Caco-2 (cell line): Measurements from ENCODE around the gene PCNX3. TPM values are rescaled to one million over a fixed set of nuclear protein-coding genes. Genes with fewer than 3 reads are reported as not detected.

ENCODE experiments used
- BruUV-seq: library from RNA; stranded (reverse); fragments of 400-500 nt; replicated peaks from 2 replicates; lab custom pipeline; 2021; lab: Mats Ljungman, UMichigan
- CTCF ChIA-PET: fragments of 300-600 bp; sonication (Branson Sonifier 250); formaldehyde crosslinking; loops from one replicate; lab custom pipeline; 2022; ENCODE audit warnings: antibody characterized with exemption; lab: Charles Lee
- POLR2A ChIA-PET: fragments of 300-600 bp; sonication (Branson Sonifier 250); formaldehyde crosslinking; loops from one replicate; lab custom pipeline; 2022; ENCODE audit warnings: antibody characterized with exemption; lab: Charles Lee
- DNase-seq, 2 experiments: peaks; one replicate each; pipeline versions ENCODE4 v3.0.0 to v3.0.0-alpha.2; 2020 to 2022
- H3K27me3 ChIP-seq: replicated peaks from 2 replicates; pipeline ENCODE4 v1.6.0; 2011; ENCODE audit warnings: low read length; ENCODE audit not compliant: control insufficient read depth, insufficient read depth
- H3K36me3 ChIP-seq: 2 replicates; pipeline ENCODE4 v1.5.1; 2011; ENCODE audit warnings: low read length; ENCODE audit not compliant: control insufficient read depth, insufficient read depth
- H3K4me1 ChIP-seq: fragments of 250-450 bp; sonication (Bioruptor Pico); 2 replicates; pipeline ENCODE4 v1.5.1; 2020; ENCODE audit warnings: mild to moderate bottlenecking
- H3K4me3 ChIP-seq: 2 replicates; pipeline ENCODE4 v1.5.1; 2011; ENCODE audit warnings: low read depth, mild to moderate bottlenecking, control low read depth, low read length
- H3K9me3 ChIP-seq: fragments of 250-450 bp; sonication (Bioruptor Pico); 2 replicates; pipeline ENCODE4 v1.5.1; 2020; ENCODE audit warnings: mild to moderate bottlenecking, moderate library complexity
- H3K27ac Mint-ChIP-seq: one replicate; pipeline ENCODE4 v1.8.0; 2022; ENCODE audit warnings: mixed read lengths; ENCODE audit not compliant: unreplicated experiment
- H3K27me3 Mint-ChIP-seq: one replicate; pipeline ENCODE4 v1.8.0; 2022; ENCODE audit warnings: mixed read lengths; ENCODE audit not compliant: insufficient read depth, unreplicated experiment
- H3K36me3 Mint-ChIP-seq: one replicate; pipeline ENCODE4 v1.8.0; 2022; ENCODE audit warnings: mild to moderate bottlenecking, mixed read lengths; ENCODE audit not compliant: insufficient read depth, unreplicated experiment
- H3K4me1 Mint-ChIP-seq: one replicate; pipeline ENCODE4 v1.8.0; 2022; ENCODE audit warnings: low read depth, mixed read lengths; ENCODE audit not compliant: unreplicated experiment
- H3K4me3 Mint-ChIP-seq: one replicate; pipeline ENCODE4 v1.8.0; 2022; ENCODE audit warnings: mild to moderate bottlenecking, moderate library complexity, mixed read lengths; ENCODE audit not compliant: unreplicated experiment
- H3K9me3 Mint-ChIP-seq: one replicate; pipeline ENCODE4 v1.8.0; 2022; ENCODE audit warnings: mixed read lengths; ENCODE audit not compliant: unreplicated experiment
- intact Hi-C: fragments of 100-400 bp; cut with micrococcal nuclease; formaldehyde crosslinking; loops from one replicate; pipeline ENCODE4 v1.10.0; 2022; ENCODE audit not compliant: unreplicated experiment
- total RNA-seq: library from RNA; stranded (reverse); gene quantifications from 2 replicates; pipeline ENCODE4 v1.2.3, GENCODE V29; 2022
- TF ChIP-seq, protein P1 (sequence below), 2 experiments: fragments of 200-600 bp in 1 of 2; IDR thresholded peaks; 1 replicate in 1 of 2; 2 replicates in 1 of 2; pipeline versions ENCODE4 v1.5.1 to v1.8.0; 2011 to 2022; ENCODE audit warnings: antibody characterized with exemption in 1 of 2, control low read depth in 1 of 2, inconsistent platforms in 1 of 2, low read depth in 1 of 2, low read length in 1 of 2, mild to moderate bottlenecking in 1 of 2, moderate library complexity in 1 of 2; ENCODE audit not compliant: insufficient read depth in 1 of 2, severe bottlenecking in 1 of 2, unreplicated experiment in 1 of 2

PCNX3 gene
- total RNA-seq, 1 experiment from 2014 or later: 52.7 TPM

DNA sequence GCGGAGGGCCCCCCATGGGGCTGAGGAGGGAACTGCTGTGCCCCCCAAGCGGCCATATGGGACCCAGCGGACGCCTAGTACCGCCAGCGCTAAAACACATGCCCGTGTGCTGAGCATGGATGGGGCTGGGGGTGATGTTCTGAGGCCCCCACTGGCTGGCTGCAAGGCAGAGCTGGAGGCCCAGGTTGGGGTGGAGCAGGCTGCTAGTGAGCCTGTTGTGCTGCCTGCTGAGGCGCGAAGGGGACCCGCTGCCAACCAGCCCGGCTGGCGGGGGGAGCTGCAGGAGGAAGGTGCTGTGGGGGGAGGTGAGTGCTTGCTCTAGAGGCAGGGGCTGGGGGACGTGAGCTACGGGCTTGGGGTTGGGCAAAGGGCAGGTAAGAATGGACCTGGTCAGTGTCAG is 3.2 kb downstream of the PCNX3 start:
- no peak overlapping the region for H3K27ac Mint-ChIP-seq

DNA sequence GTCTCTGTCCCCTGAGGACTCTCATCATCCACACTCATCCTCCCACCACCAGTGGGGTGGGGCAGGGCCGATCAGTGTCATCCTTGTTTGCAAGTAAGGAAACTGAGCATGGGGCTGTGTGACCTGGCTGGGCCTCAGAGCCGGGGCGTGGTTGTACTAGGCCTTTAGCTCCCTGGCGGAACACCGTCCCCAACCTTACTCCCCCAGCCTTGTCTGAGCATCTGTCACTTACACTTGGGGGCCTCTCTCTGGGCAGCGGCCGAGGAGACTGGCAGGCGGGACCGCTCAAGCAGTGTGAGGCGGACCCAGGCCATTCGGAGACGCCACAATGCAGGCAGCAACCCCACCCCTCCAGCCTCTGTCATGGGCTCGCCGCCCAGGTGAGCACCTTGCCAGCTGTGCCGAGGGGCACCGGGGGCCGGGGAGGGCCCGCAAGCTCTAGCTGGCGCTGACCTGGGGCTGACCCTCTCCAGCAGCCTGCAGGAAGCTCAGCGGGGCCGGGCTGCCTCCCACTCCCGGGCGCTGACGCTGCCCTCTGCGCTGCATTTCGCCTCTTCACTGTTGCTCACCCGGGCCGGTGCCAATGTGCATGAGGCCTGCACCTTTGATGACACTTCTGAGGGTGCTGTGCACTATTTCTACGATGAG is 3.8 kb downstream of the PCNX3 start:
- Mint-ChIP-seq H3K9me3 (no peaks in the 10 kb centered on the region), H3K27me3 (no peaks in the 10 kb centered on the region), H3K4me3 (no peak overlapping the region), H3K27ac (no peak overlapping the region), H3K4me1 (peaks cover 8% of the 10 kb centered on the region), H3K36me3 (peaks cover 73% of the 10 kb centered on the region)
- no peak for DNase-seq
- Histone ChIP-seq H3K4me3 (no peak overlapping the region), H3K4me1 (0 out of 2 replicates have a peak, but pooled peaks cover 6% of the 10 kb centered on the region), H3K9me3 (no peaks in the 10 kb centered on the region), H3K36me3 (peaks cover 4% of the 10 kb centered on the region), H3K27me3 (no peaks in the 10 kb centered on the region)
- TF ChIP-seq, protein P1, sequence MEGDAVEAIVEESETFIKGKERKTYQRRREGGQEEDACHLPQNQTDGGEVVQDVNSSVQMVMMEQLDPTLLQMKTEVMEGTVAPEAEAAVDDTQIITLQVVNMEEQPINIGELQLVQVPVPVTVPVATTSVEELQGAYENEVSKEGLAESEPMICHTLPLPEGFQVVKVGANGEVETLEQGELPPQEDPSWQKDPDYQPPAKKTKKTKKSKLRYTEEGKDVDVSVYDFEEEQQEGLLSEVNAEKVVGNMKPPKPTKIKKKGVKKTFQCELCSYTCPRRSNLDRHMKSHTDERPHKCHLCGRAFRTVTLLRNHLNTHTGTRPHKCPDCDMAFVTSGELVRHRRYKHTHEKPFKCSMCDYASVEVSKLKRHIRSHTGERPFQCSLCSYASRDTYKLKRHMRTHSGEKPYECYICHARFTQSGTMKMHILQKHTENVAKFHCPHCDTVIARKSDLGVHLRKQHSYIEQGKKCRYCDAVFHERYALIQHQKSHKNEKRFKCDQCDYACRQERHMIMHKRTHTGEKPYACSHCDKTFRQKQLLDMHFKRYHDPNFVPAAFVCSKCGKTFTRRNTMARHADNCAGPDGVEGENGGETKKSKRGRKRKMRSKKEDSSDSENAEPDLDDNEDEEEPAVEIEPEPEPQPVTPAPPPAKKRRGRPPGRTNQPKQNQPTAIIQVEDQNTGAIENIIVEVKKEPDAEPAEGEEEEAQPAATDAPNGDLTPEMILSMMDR (IDR thresholded peaks at IDR 0.05; ENCODE audit: insufficient read depth in 1 of 2, low read depth in 1 of 2, low read length in 1 of 2, severe bottlenecking in 1 of 2, unreplicated experiment in 1 of 2): no peak
- CTCF ChIA-PET: no interaction called here
- intact Hi-C loops: no loop called here
- POLR2A ChIA-PET: no interaction called here
- no TSS peak for BruUV-seq

More for the DNA sequence above, 3.2 kb downstream of the PCNX3 start:
- Histone ChIP-seq H3K9me3 (no peaks in the 10 kb centered on the region), H3K27me3 (no peaks in the 10 kb centered on the region), H3K4me3 (no peak overlapping the region), H3K36me3 (peaks cover 4% of the 10 kb centered on the region), H3K4me1 (0 out of 2 replicates have a peak, but pooled peaks cover 6% of the 10 kb centered on the region)
- no peak for DNase-seq
- no TSS peak for BruUV-seq
- Mint-ChIP-seq H3K36me3 (peaks cover 76% of the 10 kb centered on the region), H3K9me3 (no peaks in the 10 kb centered on the region), H3K4me1 (peaks cover 8% of the 10 kb centered on the region), H3K27me3 (no peaks in the 10 kb centered on the region), H3K4me3 (no peak overlapping the region)
- POLR2A ChIA-PET: no interaction called here
- intact Hi-C loops: no loop called here
- CTCF ChIA-PET: no interaction called here
- TF ChIP-seq, protein P1 (IDR thresholded peaks at IDR 0.05; ENCODE audit: insufficient read depth in 1 of 2, low read depth in 1 of 2, low read length in 1 of 2, severe bottlenecking in 1 of 2, unreplicated experiment in 1 of 2): no peak

DNA sequence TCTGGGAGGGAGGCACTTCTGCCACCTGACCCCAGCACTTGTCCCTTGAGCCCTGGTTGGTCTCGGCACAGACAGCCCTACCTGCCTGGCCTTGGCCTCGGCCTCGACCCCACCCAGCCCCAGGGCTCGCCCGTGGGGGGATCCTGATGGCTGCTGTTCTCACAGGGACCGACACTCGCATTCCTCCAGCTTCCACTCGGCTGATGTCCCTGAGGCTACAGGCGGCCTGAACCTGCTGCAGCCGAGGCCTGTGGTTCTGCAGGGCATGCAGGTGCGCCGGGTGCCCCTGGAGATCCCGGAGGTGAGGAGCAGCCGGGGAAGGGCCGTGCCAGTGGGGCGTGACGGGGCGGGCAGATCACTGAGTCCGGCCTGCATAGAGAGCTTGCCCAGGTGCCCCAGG is 5.1 kb downstream of the PCNX3 start:
- no TSS peak for BruUV-seq
- peaks cover 4% of the 10 kb centered on the region for H3K36me3 ChIP-seq
- H3K9me3 ChIP-seq: no peaks in the 10 kb centered on the region
- peaks cover 71% of the 10 kb centered on the region for H3K36me3 Mint-ChIP-seq
- no peaks in the 10 kb centered on the region for H3K9me3 Mint-ChIP-seq
- ChIA-PET CTCF (no interaction called here), POLR2A (no interaction called here)
- no peak for DNase-seq
- H3K4me3 Mint-ChIP-seq: no peak overlapping the region
- H3K27me3 ChIP-seq: no peaks in the 10 kb centered on the region
- H3K4me1 Mint-ChIP-seq: peaks cover 8% of the 10 kb centered on the region
- 0 out of 2 replicates have a peak, but pooled peaks cover 6% of the 10 kb centered on the region for H3K4me1 ChIP-seq
- H3K27me3 Mint-ChIP-seq: no peaks in the 10 kb centered on the region
- no peak overlapping the region for H3K4me3 ChIP-seq
- H3K27ac Mint-ChIP-seq: no peak overlapping the region
- intact Hi-C loops: no loop called here
- TF ChIP-seq, protein P1 (IDR thresholded peaks at IDR 0.05; ENCODE audit: insufficient read depth in 1 of 2, low read depth in 1 of 2, low read length in 1 of 2, severe bottlenecking in 1 of 2, unreplicated experiment in 1 of 2): no peak
